ENCODE data around the gene CTSV. TPM values are rescaled to one million over a fixed set of nuclear protein-coding genes. Genes with fewer than 3 reads are reported as not detected.
"Not testable (repeated sequence)": the region's sequence is repeated elsewhere in the genome, so short reads cannot be mapped to it uniquely, and the experiment has no call there.

CTSV gene
- total and polyA plus RNA-seq, 2 experiments from 2014 or later, result 63.4 to 97.9 TPM

DNA sequence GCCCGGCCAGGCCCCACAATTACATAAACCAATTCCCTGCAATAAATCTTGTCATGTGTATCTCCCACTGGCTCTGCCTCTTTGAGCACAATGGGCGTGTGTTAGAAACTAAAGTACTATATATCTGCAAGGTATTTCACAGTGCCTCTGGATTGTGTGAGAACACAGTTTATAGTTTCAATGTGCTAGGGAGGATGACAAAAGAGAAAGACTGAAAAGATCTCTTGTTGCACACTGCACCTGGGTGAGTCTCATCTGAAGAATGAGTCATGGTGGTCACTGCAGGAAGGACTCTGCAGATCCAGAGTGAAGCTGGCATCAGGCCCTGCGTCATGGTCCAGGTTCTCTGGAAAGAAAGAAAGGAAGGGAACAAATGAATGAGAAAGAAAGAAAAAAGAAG, 20.7 kb upstream of the CTSV start:
- H3K79me2 ChIP-seq (replicated peaks; ENCODE audit: insufficient read depth), result no peaks in the 10 kb centered on the region
- H4K20me1 ChIP-seq (replicated peaks; ENCODE audit: insufficient read depth), result no peaks in the 10 kb centered on the region
- no peak for ATAC-seq
- peaks cover 3% of the 10 kb centered on the region; the same call in 1 of the 2 replicates for H3K4me1 ChIP-seq (ENCODE audit: insufficient read depth)
- H3K4me3 ChIP-seq, result no peak overlapping the region
- Mint-ChIP-seq H3K36me3 (ENCODE audit: low read depth) (no peaks in the 10 kb centered on the region), H3K27ac (no peak overlapping the region), H3K27me3 (ENCODE audit: insufficient read depth, low read depth, poor library complexity) (peaks cover 8% of the 10 kb centered on the region), H3K9me3 (no peaks in the 10 kb centered on the region), H3K4me3 (no peak overlapping the region), H3K4me1 (peaks cover 2% of the 10 kb centered on the region)
- H3K27ac ChIP-seq (ENCODE audit: low read depth), result no peak overlapping the region
- H3F3A ChIP-seq (replicated peaks; ENCODE audit: low read depth), result no peaks in the 10 kb centered on the region
- H3K36me3 ChIP-seq (ENCODE audit: insufficient read depth), result no peaks in the 10 kb centered on the region
- TF ChIP-seq, protein P1, sequence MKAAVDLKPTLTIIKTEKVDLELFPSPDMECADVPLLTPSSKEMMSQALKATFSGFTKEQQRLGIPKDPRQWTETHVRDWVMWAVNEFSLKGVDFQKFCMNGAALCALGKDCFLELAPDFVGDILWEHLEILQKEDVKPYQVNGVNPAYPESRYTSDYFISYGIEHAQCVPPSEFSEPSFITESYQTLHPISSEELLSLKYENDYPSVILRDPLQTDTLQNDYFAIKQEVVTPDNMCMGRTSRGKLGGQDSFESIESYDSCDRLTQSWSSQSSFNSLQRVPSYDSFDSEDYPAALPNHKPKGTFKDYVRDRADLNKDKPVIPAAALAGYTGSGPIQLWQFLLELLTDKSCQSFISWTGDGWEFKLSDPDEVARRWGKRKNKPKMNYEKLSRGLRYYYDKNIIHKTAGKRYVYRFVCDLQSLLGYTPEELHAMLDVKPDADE (IDR thresholded peaks at IDR 0.05), result no peak
- TF ChIP-seq EZH2 (IDR thresholded peaks at IDR 0.05; ENCODE audit: low read depth, unreplicated experiment) (no peak), STAT1 (IDR thresholded peaks at IDR 0.05; ENCODE audit: unreplicated experiment) (no peak)
- H3K9me2 ChIP-seq (ENCODE audit: insufficient read depth), result peaks cover 4% of the 10 kb centered on the region; the same call in 1 of the 2 replicates
- no peaks in the 10 kb centered on the region for H3K27me3 ChIP-seq (ENCODE audit: insufficient read depth)
- peak overlapping the region; percentile 83 for H2AFZ ChIP-seq
- no peak for DNase-seq (ENCODE audit: low spot score)
- H3K4me2 ChIP-seq, result no peak overlapping the region

DNA sequence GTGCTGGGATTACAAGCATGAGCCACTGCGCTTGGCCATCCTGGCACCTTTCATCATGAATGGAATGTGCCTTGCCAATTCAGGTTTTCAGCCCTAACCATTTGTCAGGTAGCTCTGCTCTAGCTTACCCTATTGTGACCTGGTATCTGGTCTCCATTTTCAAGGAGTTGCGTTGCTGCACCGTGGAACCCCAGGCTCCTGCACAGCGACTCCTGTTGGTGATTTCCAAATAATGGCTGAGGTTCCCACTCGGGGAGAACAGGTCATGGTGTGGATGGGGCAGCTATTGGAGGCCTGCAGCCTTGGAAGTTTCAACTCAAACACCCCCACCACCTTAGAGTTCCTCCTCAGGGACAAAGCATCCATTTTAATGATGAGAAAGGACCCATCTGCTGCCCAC, 18.7 kb upstream of the CTSV start:
- ATAC-seq, result no peak
- no peak overlapping the region for H3K27ac Mint-ChIP-seq

DNA sequence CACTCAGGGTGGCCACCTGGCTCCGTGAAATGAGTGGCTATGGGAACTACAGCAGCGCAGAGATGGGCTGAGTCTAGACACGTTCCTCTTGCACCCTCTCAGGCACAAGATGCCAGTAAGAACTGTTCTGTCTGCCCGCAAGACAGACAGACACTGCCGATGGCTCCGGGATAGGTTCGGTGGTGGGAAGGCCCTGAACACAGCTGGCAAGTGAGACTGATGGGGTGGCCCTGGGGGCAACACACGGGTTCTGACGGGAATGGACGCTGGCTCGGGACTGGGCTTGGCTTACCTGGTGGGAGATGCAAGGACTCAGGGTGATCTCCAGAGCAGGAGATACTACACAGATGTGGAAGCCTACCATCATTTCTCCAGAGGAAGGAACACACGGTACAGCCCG, 16.9 kb upstream of the CTSV start:
- H3K27ac ChIP-seq (ENCODE audit: low read depth); H3K79me2 ChIP-seq (replicated peaks; ENCODE audit: insufficient read depth); H3K9me2 ChIP-seq (ENCODE audit: insufficient read depth); H3K36me3 Mint-ChIP-seq (ENCODE audit: low read depth); DNase-seq (ENCODE audit: low spot score); H3K4me2 ChIP-seq; H3K36me3 ChIP-seq (ENCODE audit: insufficient read depth); H4K20me1 ChIP-seq (replicated peaks; ENCODE audit: insufficient read depth); H3K27me3 ChIP-seq (ENCODE audit: insufficient read depth); H3K4me3 Mint-ChIP-seq; H3K4me3 ChIP-seq; H2AFZ ChIP-seq; H3K9me3 Mint-ChIP-seq; ATAC-seq: not testable (repeated sequence)
- 0 out of 2 replicates have a peak overlapping the region, but pooled peaks have one; percentile 23 for H3K27ac Mint-ChIP-seq
- H3K4me1 Mint-ChIP-seq, result peaks cover 38% of the 10 kb centered on the region
- H3K27me3 Mint-ChIP-seq (ENCODE audit: insufficient read depth, low read depth, poor library complexity), result peaks cover 12% of the 10 kb centered on the region
- Histone ChIP-seq H3K4me1 (ENCODE audit: insufficient read depth) (peaks cover 37% of the 10 kb centered on the region), H3F3A (replicated peaks; ENCODE audit: low read depth) (peaks cover 13% of the 10 kb centered on the region; the same call in 1 of the 2 replicates)

More for the DNA sequence above, 18.7 kb upstream of the CTSV start:
- no peak for TF ChIP-seq ZNF331 (CRISPR knock-in tag; IDR thresholded peaks at IDR 0.05; ENCODE audit: low read depth)
- TF ChIP-seq, protein P2, sequence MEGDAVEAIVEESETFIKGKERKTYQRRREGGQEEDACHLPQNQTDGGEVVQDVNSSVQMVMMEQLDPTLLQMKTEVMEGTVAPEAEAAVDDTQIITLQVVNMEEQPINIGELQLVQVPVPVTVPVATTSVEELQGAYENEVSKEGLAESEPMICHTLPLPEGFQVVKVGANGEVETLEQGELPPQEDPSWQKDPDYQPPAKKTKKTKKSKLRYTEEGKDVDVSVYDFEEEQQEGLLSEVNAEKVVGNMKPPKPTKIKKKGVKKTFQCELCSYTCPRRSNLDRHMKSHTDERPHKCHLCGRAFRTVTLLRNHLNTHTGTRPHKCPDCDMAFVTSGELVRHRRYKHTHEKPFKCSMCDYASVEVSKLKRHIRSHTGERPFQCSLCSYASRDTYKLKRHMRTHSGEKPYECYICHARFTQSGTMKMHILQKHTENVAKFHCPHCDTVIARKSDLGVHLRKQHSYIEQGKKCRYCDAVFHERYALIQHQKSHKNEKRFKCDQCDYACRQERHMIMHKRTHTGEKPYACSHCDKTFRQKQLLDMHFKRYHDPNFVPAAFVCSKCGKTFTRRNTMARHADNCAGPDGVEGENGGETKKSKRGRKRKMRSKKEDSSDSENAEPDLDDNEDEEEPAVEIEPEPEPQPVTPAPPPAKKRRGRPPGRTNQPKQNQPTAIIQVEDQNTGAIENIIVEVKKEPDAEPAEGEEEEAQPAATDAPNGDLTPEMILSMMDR (conservative IDR thresholded peaks at IDR 0.05; ENCODE audit: low read depth in 2 of 2), result peak; percentile 49 to 60
- Histone ChIP-seq H3K4me1 (ENCODE audit: insufficient read depth) (peaks cover 23% of the 10 kb centered on the region), H3K79me2 (replicated peaks; ENCODE audit: insufficient read depth) (no peaks in the 10 kb centered on the region), H3K4me2 (no peak overlapping the region), H3K4me3 (no peak overlapping the region), H3K36me3 (ENCODE audit: insufficient read depth) (no peaks in the 10 kb centered on the region), H3K27ac (ENCODE audit: low read depth) (no peak overlapping the region), H3F3A (replicated peaks; ENCODE audit: low read depth) (0 out of 2 replicates have a peak, but pooled peaks cover 7% of the 10 kb centered on the region), H3K27me3 (ENCODE audit: insufficient read depth) (no peaks in the 10 kb centered on the region), H4K20me1 (replicated peaks; ENCODE audit: insufficient read depth) (no peaks in the 10 kb centered on the region), H3K9me2 (ENCODE audit: insufficient read depth) (peaks cover 4% of the 10 kb centered on the region; the same call in 1 of the 2 replicates), H2AFZ (no peak overlapping the region)
- Mint-ChIP-seq H3K27me3 (ENCODE audit: insufficient read depth, low read depth, poor library complexity) (peaks cover 6% of the 10 kb centered on the region), H3K4me3 (no peak overlapping the region), H3K9me3 (no peaks in the 10 kb centered on the region), H3K36me3 (ENCODE audit: low read depth) (no peaks in the 10 kb centered on the region), H3K4me1 (peaks cover 20% of the 10 kb centered on the region)
- peak; percentile 29 for DNase-seq (ENCODE audit: low spot score)

Data from GM23338 (cell line).